GM23338 (cell line): ENCODE results near the gene UBE2K. TPM values are rescaled to one million over a fixed set of nuclear protein-coding genes. Genes with fewer than 3 reads are reported as not detected.
"Not testable (repeated sequence)": the region's sequence is repeated elsewhere in the genome, so short reads cannot be mapped to it uniquely, and the experiment has no call there.

ENCODE experiments used
- ATAC-seq: fragments of 200-7000 bp; cut with Tn5 transposase; 3 replicates; pipeline ENCODE4 v1.9.1; 2020
- DNase-seq: peaks from one replicate; pipeline ENCODE4 v3.0.0-alpha.2; 2015; ENCODE audit warnings: low spot score
- H2AFZ ChIP-seq: fragments of 200-600 bp; sonication (generic); 2 replicates; pipeline ENCODE4 v1.8.0; 2016; ENCODE audit warnings: antibody characterized with exemption, mild to moderate bottlenecking, moderate library complexity
- H3F3A ChIP-seq: fragments of 200-600 bp; sonication (generic); replicated peaks from 2 replicates; pipeline ENCODE4 v1.8.0; 2017; ENCODE audit warnings: antibody characterized with exemption, mixed run types, low read depth
- H3K27ac ChIP-seq: fragments of 200-600 bp; sonication (generic); 2 replicates; pipeline ENCODE4 v1.6.1; 2016; ENCODE audit warnings: low read depth
- H3K27me3 ChIP-seq: fragments of 200-600 bp; sonication (generic); 2 replicates; pipeline ENCODE4 v1.8.0; 2016; ENCODE audit warnings: mild to moderate bottlenecking, mixed run types, moderate library complexity; ENCODE audit not compliant: insufficient read depth
- H3K36me3 ChIP-seq: fragments of 200-600 bp; sonication (generic); 2 replicates; pipeline ENCODE4 v1.8.0; 2016; ENCODE audit warnings: mild to moderate bottlenecking; ENCODE audit not compliant: insufficient read depth
- H3K4me1 ChIP-seq: fragments of 200-600 bp; sonication (generic); 2 replicates; pipeline ENCODE4 v1.8.0; 2016; ENCODE audit warnings: mild to moderate bottlenecking, moderate library complexity; ENCODE audit not compliant: insufficient read depth
- H3K4me2 ChIP-seq: fragments of 200-600 bp; sonication (generic); 2 replicates; pipeline ENCODE4 v1.7.1; 2017; ENCODE audit warnings: mixed run types
- H3K4me3 ChIP-seq: fragments of 200-600 bp; sonication (generic); 2 replicates; pipeline ENCODE4 v1.6.1; 2016; ENCODE audit warnings: mixed run types
- H3K79me2 ChIP-seq: fragments of 200-600 bp; sonication (generic); replicated peaks from 2 replicates; pipeline ENCODE4 v1.8.0; 2017; ENCODE audit warnings: mild to moderate bottlenecking; ENCODE audit not compliant: insufficient read depth
- H3K9me2 ChIP-seq: fragments of 200-600 bp; sonication (generic); 2 replicates; pipeline ENCODE4 v1.8.0; 2017; ENCODE audit not compliant: insufficient read depth
- H4K20me1 ChIP-seq: fragments of 200-600 bp; sonication (generic); replicated peaks from 2 replicates; pipeline ENCODE4 v1.8.0; 2017; ENCODE audit warnings: mild to moderate bottlenecking; ENCODE audit not compliant: insufficient read depth
- H3K27ac Mint-ChIP-seq: 2 replicates; pipeline ENCODE4 v1.8.0; 2020; ENCODE audit warnings: inconsistent platforms, mild to moderate bottlenecking, moderate library complexity, mixed read lengths
- H3K27me3 Mint-ChIP-seq: 3 replicates; pipeline ENCODE4 v1.8.0; 2022; ENCODE audit warnings: low read depth, mild to moderate bottlenecking, moderate library complexity, mixed read lengths, inconsistent platforms; ENCODE audit not compliant: insufficient read depth, poor library complexity
- H3K36me3 Mint-ChIP-seq: 3 replicates; pipeline ENCODE4 v1.8.0; 2021; ENCODE audit warnings: low read depth, mild to moderate bottlenecking, inconsistent platforms, moderate library complexity, mixed read lengths
- H3K4me1 Mint-ChIP-seq: 3 replicates; pipeline ENCODE4 v1.8.0; 2020; ENCODE audit warnings: mild to moderate bottlenecking, inconsistent platforms, mixed read lengths
- H3K4me3 Mint-ChIP-seq: 3 replicates; pipeline ENCODE4 v1.8.0; 2021; ENCODE audit warnings: moderate library complexity, mild to moderate bottlenecking, inconsistent platforms, mixed read lengths
- H3K9me3 Mint-ChIP-seq: 3 replicates; pipeline ENCODE4 v1.8.0; 2020; ENCODE audit warnings: moderate library complexity, mild to moderate bottlenecking, inconsistent platforms, mixed read lengths
- CREB1 ChIP-seq: fragments of 250-450 bp; sonication (Bioruptor Pico); IDR thresholded peaks from 2 replicates; pipeline ENCODE4 v1.5.0; 2020; ENCODE audit warnings: low read depth, mild to moderate bottlenecking, moderate library complexity
- EZH2 ChIP-seq: fragments of 200-600 bp; sonication (generic); IDR thresholded peaks from one replicate; pipeline ENCODE4 v1.8.0; 2017; ENCODE audit warnings: antibody characterized with exemption, mild to moderate bottlenecking, low read depth; ENCODE audit not compliant: unreplicated experiment
- POLR2AphosphoS5 ChIP-seq: IDR thresholded peaks from 2 replicates; pipeline ENCODE4 v1.6.1; 2016; ENCODE audit warnings: antibody characterized with exemption, low read depth
- polyA plus RNA-seq: library from polyadenylated mRNA; unstranded; fragments of >200 nt; fragmentation: Nextera tagmentation; extraction: Ambion mirVana; gene quantifications from 2 replicates; pipeline ENCODE4 v1.2.1, GENCODE V29; 2016
- total RNA-seq: library from RNA; depleted of rRNA; stranded (reverse); fragments of >200 nt; shearing (Covaris generic); gene quantifications from 2 replicates; pipeline ENCODE4 v1.2.3, GENCODE V29; 2014
- TF ChIP-seq, protein P1 (sequence below): fragments of 250-450 bp; sonication (Bioruptor Pico); IDR thresholded peaks from 2 replicates; pipeline ENCODE4 v1.5.0; 2020; ENCODE audit warnings: mild to moderate bottlenecking, moderate library complexity

The UBE2K gene
- total and polyA plus RNA-seq, 2 experiments from 2014 or later: 97.7 to 207 TPM

DNA sequence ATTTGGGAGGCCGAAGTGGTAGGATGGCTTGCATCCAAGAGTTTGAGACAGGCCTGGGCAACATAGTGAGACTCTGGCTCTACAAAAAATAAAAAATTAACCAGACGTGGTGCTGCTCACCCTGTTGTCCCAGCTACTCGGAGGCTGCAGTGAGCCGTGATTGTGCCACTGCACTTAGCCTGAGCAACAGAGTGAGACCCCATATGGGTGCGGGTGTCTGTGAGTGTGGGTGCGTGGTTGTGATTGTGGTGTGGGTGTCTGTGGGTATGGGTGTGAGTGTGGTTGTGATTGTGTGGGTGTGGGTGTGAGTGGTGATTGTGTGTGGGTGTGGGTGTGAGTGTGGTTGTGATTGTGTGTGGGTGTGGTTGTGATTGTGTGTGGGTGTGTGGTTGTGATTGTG, 114.6 kb downstream of the UBE2K start:
- Mint-ChIP-seq H3K27me3 (peaks cover 19% of the 10 kb centered on the region), H3K4me1 (no peaks in the 10 kb centered on the region; the same call in 2 of the 3 replicates), H3K27ac (no peak overlapping the region), H3K4me3 (no peak overlapping the region), H3K9me3 (peaks cover 20% of the 10 kb centered on the region), H3K36me3 (peaks cover 8% of the 10 kb centered on the region)
- no peak overlapping the region for H3K4me2 ChIP-seq
- H2AFZ ChIP-seq: no peak overlapping the region
- H3K36me3 ChIP-seq: no peaks in the 10 kb centered on the region
- TF ChIP-seq CREB1 (no peak), EZH2 (no peak), POLR2AphosphoS5 (no peak)
- TF ChIP-seq, protein P1, sequence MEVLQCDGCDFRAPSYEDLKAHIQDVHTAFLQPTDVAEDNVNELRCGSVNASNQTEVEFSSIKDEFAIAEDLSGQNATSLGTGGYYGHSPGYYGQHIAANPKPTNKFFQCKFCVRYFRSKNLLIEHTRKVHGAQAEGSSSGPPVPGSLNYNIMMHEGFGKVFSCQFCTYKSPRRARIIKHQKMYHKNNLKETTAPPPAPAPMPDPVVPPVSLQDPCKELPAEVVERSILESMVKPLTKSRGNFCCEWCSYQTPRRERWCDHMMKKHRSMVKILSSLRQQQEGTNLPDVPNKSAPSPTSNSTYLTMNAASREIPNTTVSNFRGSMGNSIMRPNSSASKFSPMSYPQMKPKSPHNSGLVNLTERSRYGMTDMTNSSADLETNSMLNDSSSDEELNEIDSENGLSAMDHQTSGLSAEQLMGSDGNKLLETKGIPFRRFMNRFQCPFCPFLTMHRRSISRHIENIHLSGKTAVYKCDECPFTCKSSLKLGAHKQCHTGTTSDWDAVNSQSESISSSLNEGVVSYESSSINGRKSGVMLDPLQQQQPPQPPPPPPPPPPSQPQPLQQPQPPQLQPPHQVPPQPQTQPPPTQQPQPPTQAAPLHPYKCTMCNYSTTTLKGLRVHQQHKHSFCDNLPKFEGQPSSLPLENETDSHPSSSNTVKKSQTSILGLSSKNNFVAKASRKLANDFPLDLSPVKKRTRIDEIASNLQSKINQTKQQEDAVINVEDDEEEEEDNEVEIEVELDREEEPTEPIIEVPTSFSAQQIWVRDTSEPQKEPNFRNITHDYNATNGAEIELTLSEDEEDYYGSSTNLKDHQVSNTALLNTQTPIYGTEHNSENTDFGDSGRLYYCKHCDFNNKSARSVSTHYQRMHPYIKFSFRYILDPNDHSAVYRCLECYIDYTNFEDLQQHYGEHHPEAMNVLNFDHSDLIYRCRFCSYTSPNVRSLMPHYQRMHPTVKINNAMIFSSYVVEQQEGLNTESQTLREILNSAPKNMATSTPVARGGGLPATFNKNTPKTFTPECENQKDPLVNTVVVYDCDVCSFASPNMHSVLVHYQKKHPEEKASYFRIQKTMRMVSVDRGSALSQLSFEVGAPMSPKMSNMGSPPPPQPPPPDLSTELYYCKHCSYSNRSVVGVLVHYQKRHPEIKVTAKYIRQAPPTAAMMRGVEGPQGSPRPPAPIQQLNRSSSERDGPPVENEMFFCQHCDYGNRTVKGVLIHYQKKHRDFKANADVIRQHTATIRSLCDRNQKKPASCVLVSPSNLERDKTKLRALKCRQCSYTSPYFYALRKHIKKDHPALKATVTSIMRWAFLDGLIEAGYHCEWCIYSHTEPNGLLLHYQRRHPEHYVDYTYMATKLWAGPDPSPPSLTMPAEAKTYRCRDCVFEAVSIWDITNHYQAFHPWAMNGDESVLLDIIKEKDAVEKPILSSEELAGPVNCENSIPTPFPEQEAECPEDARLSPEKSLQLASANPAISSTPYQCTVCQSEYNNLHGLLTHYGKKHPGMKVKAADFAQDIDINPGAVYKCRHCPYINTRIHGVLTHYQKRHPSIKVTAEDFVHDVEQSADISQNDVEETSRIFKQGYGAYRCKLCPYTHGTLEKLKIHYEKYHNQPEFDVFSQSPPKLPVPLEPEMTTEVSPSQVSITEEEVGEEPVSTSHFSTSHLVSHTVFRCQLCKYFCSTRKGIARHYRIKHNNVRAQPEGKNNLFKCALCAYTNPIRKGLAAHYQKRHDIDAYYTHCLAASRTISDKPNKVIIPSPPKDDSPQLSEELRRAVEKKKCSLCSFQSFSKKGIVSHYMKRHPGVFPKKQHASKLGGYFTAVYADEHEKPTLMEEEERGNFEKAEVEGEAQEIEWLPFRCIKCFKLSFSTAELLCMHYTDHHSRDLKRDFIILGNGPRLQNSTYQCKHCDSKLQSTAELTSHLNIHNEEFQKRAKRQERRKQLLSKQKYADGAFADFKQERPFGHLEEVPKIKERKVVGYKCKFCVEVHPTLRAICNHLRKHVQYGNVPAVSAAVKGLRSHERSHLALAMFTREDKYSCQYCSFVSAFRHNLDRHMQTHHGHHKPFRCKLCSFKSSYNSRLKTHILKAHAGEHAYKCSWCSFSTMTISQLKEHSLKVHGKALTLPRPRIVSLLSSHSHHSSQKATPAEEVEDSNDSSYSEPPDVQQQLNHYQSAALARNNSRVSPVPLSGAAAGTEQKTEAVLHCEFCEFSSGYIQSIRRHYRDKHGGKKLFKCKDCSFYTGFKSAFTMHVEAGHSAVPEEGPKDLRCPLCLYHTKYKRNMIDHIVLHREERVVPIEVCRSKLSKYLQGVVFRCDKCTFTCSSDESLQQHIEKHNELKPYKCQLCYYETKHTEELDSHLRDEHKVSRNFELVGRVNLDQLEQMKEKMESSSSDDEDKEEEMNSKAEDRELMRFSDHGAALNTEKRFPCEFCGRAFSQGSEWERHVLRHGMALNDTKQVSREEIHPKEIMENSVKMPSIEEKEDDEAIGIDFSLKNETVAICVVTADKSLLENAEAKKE: no peak
- no peaks in the 10 kb centered on the region for H3K79me2 ChIP-seq
- no peak for DNase-seq
- no peaks in the 10 kb centered on the region for H4K20me1 ChIP-seq
- H3K27ac ChIP-seq: no peak overlapping the region
- H3K9me2 ChIP-seq: no peaks in the 10 kb centered on the region
- no peak overlapping the region for H3K4me3 ChIP-seq
- H3K4me1 ChIP-seq: no peaks in the 10 kb centered on the region
- peaks cover 12% of the 10 kb centered on the region for H3F3A ChIP-seq
- no peak for ATAC-seq
- H3K27me3 ChIP-seq: no peaks in the 10 kb centered on the region

DNA sequence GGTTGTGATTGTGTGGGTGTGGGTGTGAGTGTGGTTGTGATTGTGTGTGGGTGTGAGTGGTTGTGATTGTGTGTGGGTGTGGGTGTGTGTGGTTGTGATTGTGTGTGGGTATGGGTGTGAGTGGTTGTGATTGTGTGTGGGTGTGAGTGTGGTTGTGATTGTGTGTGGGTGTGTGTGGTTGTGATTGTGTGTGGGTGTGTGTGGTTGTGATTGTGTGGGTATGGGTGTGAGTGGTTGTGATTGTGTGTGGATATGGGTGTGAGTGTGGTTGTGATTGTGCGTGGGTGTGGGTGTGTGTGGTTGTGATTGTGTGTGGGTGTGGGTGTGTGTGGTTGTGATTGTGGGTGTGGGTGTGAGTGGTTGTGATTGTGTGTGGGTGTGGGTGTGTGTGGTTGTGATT, 115.1 kb downstream of the UBE2K start:
- not testable (repeated sequence) for ATAC-seq, H3K4me3 Mint-ChIP-seq, DNase-seq, H3K27ac ChIP-seq, H3K36me3 Mint-ChIP-seq, H2AFZ ChIP-seq, H4K20me1 ChIP-seq, H3K36me3 ChIP-seq, H3K4me1 ChIP-seq, H3K27me3 ChIP-seq, H3K79me2 ChIP-seq, H3K4me2 ChIP-seq, H3K4me1 Mint-ChIP-seq, H3K27ac Mint-ChIP-seq, H3K4me3 ChIP-seq, H3K9me2 ChIP-seq
- peaks cover 20% of the 10 kb centered on the region for H3K9me3 Mint-ChIP-seq
- H3K27me3 Mint-ChIP-seq: peaks cover 19% of the 10 kb centered on the region
- H3F3A ChIP-seq: peaks cover 12% of the 10 kb centered on the region

DNA sequence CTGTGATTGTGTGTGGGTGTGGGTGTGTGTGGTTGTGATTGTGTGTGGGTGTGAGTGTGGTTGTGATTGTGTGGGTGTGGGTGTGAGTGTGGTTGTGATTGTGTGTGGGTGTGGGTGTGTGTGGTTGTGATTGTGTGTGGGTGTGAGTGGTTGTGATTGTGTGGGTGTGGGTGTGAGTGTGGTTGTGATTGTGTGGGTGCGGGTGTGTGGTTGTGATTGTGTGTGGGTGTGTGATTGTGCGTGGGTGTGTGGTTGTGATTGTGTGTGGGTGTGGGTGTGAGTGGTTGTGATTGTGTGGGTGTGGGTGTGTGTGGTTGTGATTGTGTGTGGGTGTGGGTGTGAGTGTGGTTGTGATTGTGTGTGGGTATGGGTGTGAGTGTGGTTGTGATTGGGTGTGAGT, 115.8 kb downstream of the UBE2K start:
- not testable (repeated sequence) for DNase-seq, H3K4me1 Mint-ChIP-seq, H3K36me3 ChIP-seq, H3K27ac Mint-ChIP-seq, H3K4me3 Mint-ChIP-seq, ATAC-seq, H3K9me2 ChIP-seq, H3K4me1 ChIP-seq, H3K4me3 ChIP-seq, H2AFZ ChIP-seq, H4K20me1 ChIP-seq, H3K36me3 Mint-ChIP-seq, H3K79me2 ChIP-seq, H3K27ac ChIP-seq, H3K27me3 ChIP-seq, H3K4me2 ChIP-seq
- H3K27me3 Mint-ChIP-seq: peaks cover 19% of the 10 kb centered on the region
- H3F3A ChIP-seq: peaks cover 12% of the 10 kb centered on the region
- peaks cover 20% of the 10 kb centered on the region for H3K9me3 Mint-ChIP-seq
